Measurements from ENCODE around the gene TAC4.

Gene TAC4

DNA sequence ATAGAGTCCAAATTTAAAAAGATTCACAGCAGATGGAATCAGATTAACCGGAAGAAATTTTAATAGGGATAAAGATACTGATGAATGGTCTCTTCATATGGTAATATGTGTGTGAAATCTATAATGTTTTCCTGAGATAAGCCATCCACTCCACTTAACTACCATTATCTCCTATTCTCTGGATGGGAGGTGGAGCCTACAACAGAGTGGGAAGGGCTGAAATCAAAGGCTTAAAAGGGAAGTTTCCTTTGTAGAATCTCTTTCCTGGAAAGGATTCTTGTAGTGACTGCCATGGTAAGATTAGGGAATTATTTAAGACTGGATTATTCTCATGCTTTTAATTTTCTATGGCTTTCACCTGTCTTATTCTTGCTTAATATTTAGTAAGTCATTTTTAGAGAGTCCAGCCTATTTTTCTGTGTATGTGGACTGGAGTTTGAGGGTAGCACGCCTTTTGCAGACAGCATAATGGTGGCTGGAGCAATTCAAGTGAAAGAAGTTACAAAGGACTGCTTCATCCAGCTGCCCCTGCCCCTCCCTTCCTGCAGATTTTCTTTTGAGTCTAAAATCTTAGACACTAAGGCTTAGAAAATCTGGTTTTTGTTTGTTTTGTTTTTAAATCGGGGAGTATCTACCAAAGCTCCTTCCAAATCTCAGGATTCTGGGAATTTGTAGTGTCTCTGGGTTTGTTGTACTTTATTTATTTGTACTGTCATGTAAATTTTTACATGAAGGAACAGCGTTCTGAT, 32.9 kb downstream of the TAC4 start:
- DNase-seq (ENCODE audit: low read depth in 1 of 2, low spot score in 1 of 2) = no peak

- no peak for DNase-seq (ENCODE audit: low read depth in 1 of 2, low spot score in 1 of 2)
Measured at GRCh38 chr17:49809056-49809455, 38.8 kb downstream of the TAC4 start.

GRCh38 chr17:49798738-49799137, 49.1 kb downstream of the TAC4 start:
- no peak for DNase-seq (ENCODE audit: low read depth in 1 of 2, low spot score in 1 of 2)

- DNase-seq (ENCODE audit: low read depth in 1 of 2, low spot score in 1 of 2) = no peak
Measured at GRCh38 chr17:49798182-49798581, 49.7 kb downstream of the TAC4 start.

DNA sequence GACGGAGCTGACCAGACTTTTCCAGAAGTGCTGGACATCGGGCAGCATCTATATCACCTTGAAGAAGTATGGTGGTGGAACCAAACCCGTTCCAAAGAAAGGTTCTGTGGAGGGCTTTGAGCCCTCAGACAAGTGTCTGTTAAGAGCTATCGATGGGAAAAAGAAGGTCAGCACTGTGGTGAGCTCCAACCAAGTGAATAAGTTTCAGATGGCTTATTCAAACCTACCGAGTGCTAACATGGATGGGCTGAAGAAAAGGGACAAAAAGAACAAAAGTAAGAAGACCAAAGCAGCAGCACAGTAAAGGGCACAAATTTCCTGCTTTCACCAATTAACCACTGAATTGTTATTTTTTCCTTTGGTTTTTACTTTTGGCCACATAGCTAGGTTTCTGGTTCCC, 52.5 kb downstream of the TAC4 start:
- DNase-seq (ENCODE audit: low read depth in 1 of 2, low spot score in 1 of 2) = no peak

- DNase-seq (ENCODE audit: low read depth in 1 of 2, low spot score in 1 of 2) = no peak
Measured at GRCh38 chr17:49793309-49793708, 54.6 kb downstream of the TAC4 start.

DNA sequence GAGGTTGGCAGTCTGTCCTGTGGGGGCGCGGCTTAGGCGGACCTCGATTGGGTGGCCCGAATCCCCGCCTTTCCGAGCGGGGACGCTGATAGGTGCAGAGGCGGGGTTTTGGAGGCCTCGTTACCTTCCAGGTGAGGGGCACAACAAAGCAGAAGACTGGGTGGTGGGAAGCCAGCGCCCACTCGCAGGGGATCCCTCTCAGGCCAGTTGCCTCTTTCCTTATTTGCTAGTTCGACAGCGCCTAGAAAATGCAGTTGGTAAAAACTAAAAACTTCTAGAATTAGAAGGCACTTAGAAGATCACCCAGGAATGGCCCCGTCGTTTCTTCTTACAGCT, 58.7 kb downstream of the TAC4 start:
- DNase-seq (ENCODE audit: low read depth in 1 of 2, low spot score in 1 of 2) = no peak

DNA sequence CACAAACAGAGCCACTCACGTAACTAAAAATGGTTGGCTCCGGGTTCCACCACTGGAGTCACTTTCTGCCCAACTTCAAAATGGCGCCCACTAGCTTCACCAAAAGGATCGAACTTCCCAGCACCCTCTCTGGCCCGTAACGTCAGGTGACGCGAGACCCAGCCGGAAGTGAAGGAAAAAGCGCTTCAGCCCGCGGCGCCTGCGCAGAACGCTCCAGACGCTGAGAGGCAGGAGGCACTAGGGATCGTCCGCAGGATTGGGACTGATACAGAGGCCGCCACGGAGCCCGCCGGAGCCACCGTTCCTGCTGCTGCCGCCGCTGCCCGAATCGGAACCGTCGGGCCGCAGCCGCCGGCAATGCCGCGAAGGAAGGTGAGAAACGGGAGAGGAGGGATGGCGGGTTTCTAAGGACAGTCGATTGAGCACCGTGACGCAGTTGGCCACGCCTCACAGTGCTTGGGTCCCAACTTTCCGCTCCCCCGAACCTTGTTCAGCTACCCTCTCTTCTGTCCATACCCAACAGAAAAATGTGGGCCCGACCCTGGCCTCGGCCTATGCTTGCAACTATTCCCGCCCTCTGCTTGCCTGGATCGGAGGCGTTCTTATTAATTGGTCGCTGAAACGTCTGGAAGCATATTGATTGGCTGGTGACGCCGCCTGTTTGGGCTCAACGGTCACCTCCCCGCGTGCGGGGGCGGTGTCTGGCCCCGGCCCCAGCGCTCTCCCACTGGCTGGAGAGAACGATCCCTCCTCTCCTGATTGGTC, 59.2 kb downstream of the TAC4 start, which contains the start of gene KAT7:
Gene KAT7 (plus strand): TSS at position 204 of the 765 bp plus-strand sequence. CDS start 154 bp downstream, at position 358.
- peak; percentile 95 to 98 for DNase-seq (ENCODE audit: low read depth in 1 of 2, low spot score in 1 of 2)

All from activated T-helper 1 cell treated with anti-CD3 and anti-CD28 coated beads, Interleukin-2, amount 50 U/mL, for 16 hours (primary cell).